22Rv1 (cell line): ENCODE results near the gene TMEM245.

Source experiments
- H3K27ac ChIP-seq: fragments of 450-650 bp; 2 replicates; pipeline ENCODE4 v1.5.1; 2017
- CTCF ChIP-seq: fragments of 450-650 bp; IDR thresholded peaks from 2 replicates; pipeline ENCODE4 v1.5.1; 2017; ENCODE audit warnings: mild to moderate bottlenecking
- ZFX ChIP-seq: fragments of 450-650 bp; IDR thresholded peaks from 2 replicates; pipeline ENCODE4 v1.6.1; 2017; ENCODE audit warnings: antibody characterized with exemption, borderline replicate concordance

Gene TMEM245

GRCh38 chr9:109163194-109163593, 43.4 kb upstream of the TMEM245 start:
- H3K27ac ChIP-seq: no peak overlapping the region
- TF ChIP-seq CTCF (no peak), ZFX (no peak)

- no peak overlapping the region for H3K27ac ChIP-seq
- TF ChIP-seq ZFX (no peak), CTCF (no peak)
Observed at GRCh38 chr9:109162677-109163076, 42.9 kb upstream of the TMEM245 start.

- TF ChIP-seq CTCF (no peak), ZFX (no peak)
- H3K27ac ChIP-seq: no peak overlapping the region
Observed at GRCh38 chr9:109161471-109161870, 41.7 kb upstream of the TMEM245 start.

GRCh38 chr9:109159583-109159982, 39.8 kb upstream of the TMEM245 start:
- TF ChIP-seq CTCF: no peak
- no peak for TF ChIP-seq ZFX
- no peak overlapping the region for H3K27ac ChIP-seq

- H3K27ac ChIP-seq: no peak overlapping the region
- no peak for TF ChIP-seq CTCF
- no peak for TF ChIP-seq ZFX
Observed at GRCh38 chr9:109158651-109159050, 38.9 kb upstream of the TMEM245 start.

GRCh38 chr9:109156708-109157107, 37.0 kb upstream of the TMEM245 start:
- TF ChIP-seq ZFX: no peak
- TF ChIP-seq CTCF: no peak

GRCh38 chr9:109150925-109151545, 31.3 kb upstream of the TMEM245 start:
- TF ChIP-seq CTCF (no peak), ZFX (no peak)
- H3K27ac ChIP-seq: no peak overlapping the region

More at GRCh38 chr9:109156708-109157107, 37.0 kb upstream of the TMEM245 start:
- no peak overlapping the region for H3K27ac ChIP-seq
